Measurements from ENCODE around the gene ICAM4. TPM values are rescaled to one million over a fixed set of nuclear protein-coding genes. Genes with fewer than 3 reads are reported as not detected.

Gene ICAM4
- polyA plus RNA-seq, 1 of the 3 experiments (the other 2 are of a cell fraction): 0.05 TPM

DNA sequence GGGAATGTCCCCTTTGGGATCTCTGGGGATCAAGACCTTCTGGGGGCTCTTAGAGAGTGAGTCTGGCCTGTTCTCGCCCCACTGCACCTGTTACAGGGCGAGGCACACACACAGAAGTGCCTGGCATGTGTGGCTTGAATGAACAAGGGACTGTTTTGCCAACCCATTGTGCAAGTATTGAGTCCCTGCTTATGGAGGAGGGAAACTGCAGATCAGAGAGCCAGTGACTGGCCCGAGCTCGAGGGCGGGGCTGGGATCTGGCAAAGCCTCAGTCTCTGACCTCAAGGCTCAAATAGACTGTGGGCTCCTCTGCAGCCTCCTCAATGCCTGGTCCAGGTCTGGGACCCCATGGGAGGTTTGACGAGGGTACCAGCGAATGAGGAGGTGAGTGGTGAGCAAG lies 41.0 kb downstream of the ICAM4 start:
- H3K4me2 ChIP-seq: no peak overlapping the region
- no peak overlapping the region for H3K9ac ChIP-seq
- H3K27ac ChIP-seq (ENCODE audit: low read depth in 2 of 2, low read length in 1 of 2): no peak overlapping the region
- no peaks in the 10 kb centered on the region for H3K9me2 ChIP-seq
- H4K20me1 ChIP-seq (ENCODE audit: insufficient read depth): peaks cover 32% of the 10 kb centered on the region
- peaks cover 36 to 39% of the 10 kb centered on the region in 2 experiments for H3K36me3 ChIP-seq (replicated peaks in 1 of 2; ENCODE audit: control insufficient read depth in 1 of 2, insufficient read depth in 2 of 2, low read length in 1 of 2)
- ChIA-PET CTCF (no interaction called here), POLR2A (interaction anchor here (2.0 kb wide), 1 partner anchor 53 kb away, joined by 7 read pairs; the partner anchor contains the start of gene TYK2)
- H3F3A ChIP-seq (replicated peaks; ENCODE audit: insufficient read depth): no peaks in the 10 kb centered on the region
- H3K4me1 ChIP-seq (ENCODE audit: control insufficient read depth in 1 of 2, insufficient read depth in 2 of 2, low read depth in 1 of 2, low read length in 1 of 2): peaks cover 0 to 7% of the 10 kb centered on the region in 2 experiments; a peak in 1 of 4 replicates
- H3K79me2 ChIP-seq (ENCODE audit: insufficient read depth): peaks cover 60% of the 10 kb centered on the region
- no peak for DNase-seq
- TF ChIP-seq RCOR1 (IDR thresholded peaks at IDR 0.05; ENCODE audit: low read length) (no peak), CHD2 (IDR thresholded peaks at IDR 0.05; ENCODE audit: low read length, partially characterized antibody) (no peak), USF2 (IDR thresholded peaks at IDR 0.05; ENCODE audit: borderline replicate concordance, low read depth, low read length) (no peak), POLR2AphosphoS5 (IDR thresholded peaks at IDR 0.05; ENCODE audit: low read depth, low read length) (no peak), FOXM1 (IDR thresholded peaks at IDR 0.05; ENCODE audit: low read depth) (no peak), ZBTB33 (IDR thresholded peaks at IDR 0.05; ENCODE audit: borderline replicate concordance, low read depth) (no peak), EP300 (IDR thresholded peaks at IDR 0.05; ENCODE audit: borderline replicate concordance in 1 of 2, low read depth in 1 of 2, low read length in 1 of 2) (no peak), USF1 (IDR thresholded peaks at IDR 0.05; ENCODE audit: borderline replicate concordance, low read depth) (no peak), PBX3 (IDR thresholded peaks at IDR 0.05) (no peak), RAD21 (IDR thresholded peaks at IDR 0.05; ENCODE audit: low read length) (no peak), TEAD4 (IDR thresholded peaks at IDR 0.05; ENCODE audit: borderline replicate concordance, insufficient read depth) (no peak), MEF2A (IDR thresholded peaks at IDR 0.05; ENCODE audit: borderline replicate concordance, low read depth) (no peak), MXI1 (IDR thresholded peaks at IDR 0.05; ENCODE audit: low read depth, low read length) (no peak), NFIC (IDR thresholded peaks at IDR 0.05; ENCODE audit: borderline replicate concordance) (no peak), RXRA (IDR thresholded peaks at IDR 0.05; ENCODE audit: borderline replicate concordance, low read depth) (no peak), ELF1 (IDR thresholded peaks at IDR 0.05) (no peak), RFX5 (IDR thresholded peaks at IDR 0.05; ENCODE audit: low read length) (no peak), MAX (IDR thresholded peaks at IDR 0.05; ENCODE audit: low read depth) (no peak), GABPA (IDR thresholded peaks at IDR 0.05; ENCODE audit: low read depth) (no peak), TCF12 (IDR thresholded peaks at IDR 0.05) (no peak)
- no peaks in the 10 kb centered on the region for H3K27me3 ChIP-seq (ENCODE audit: insufficient read depth)
- H3K4me3 ChIP-seq (ENCODE audit: low read depth in 2 of 2, low read length in 1 of 2): no peak overlapping the region
- 95% methylated on average over 7 of the region's 7 CpGs for WGBS (ENCODE audit: low lambda C conversion rate)
- no peaks in the 10 kb centered on the region for H3K9me3 ChIP-seq
- H2AFZ ChIP-seq (ENCODE audit: low read depth): no peak overlapping the region
